A172 (cell line): Measurements from ENCODE around the gene MYH13. TPM values are rescaled to one million over a fixed set of nuclear protein-coding genes. Genes with fewer than 3 reads are reported as not detected.
"Not testable (repeated sequence)": the region's sequence is repeated elsewhere in the genome, so short reads cannot be mapped to it uniquely, and the experiment has no call there.

Experiments
- DNase-seq: peaks from one replicate; pipeline ENCODE4 v3.0.0-alpha.2; 2015; ENCODE audit warnings: low spot score
- total RNA-seq: library from RNA; depleted of rRNA; stranded (reverse); fragments of >200 nt; shearing (Covaris generic); gene quantifications from 2 replicates; pipeline ENCODE4 v1.2.3, GENCODE V29; 2014

The MYH13 gene
- total RNA-seq, 1 experiment from 2014 or later = not detected

- DNase-seq = no peak
These were observed 68.0 kb downstream of the MYH13 start for GRCh38 chr17:10304758-10305300.

- DNase-seq = no peak
These were observed 75.1 kb downstream of the MYH13 start for GRCh38 chr17:10297691-10298090.

- DNase-seq = peak; percentile 74
These were observed 77.0 kb downstream of the MYH13 start for GRCh38 chr17:10295728-10296343.

- DNase-seq = no peak
These were observed 78.6 kb downstream of the MYH13 start for GRCh38 chr17:10294180-10294579.

GRCh38 chr17:10292057-10292937, 80.5 kb downstream of the MYH13 start:
- peak; percentile 96 for DNase-seq

GRCh38 chr17:10291576-10291975, 81.2 kb downstream of the MYH13 start:
- not testable (repeated sequence) for DNase-seq

GRCh38 chr17:10290041-10290440, 82.8 kb downstream of the MYH13 start:
- DNase-seq = peak; percentile 33

GRCh38 chr17:10286324-10286723, 86.5 kb downstream of the MYH13 start:
- peak; percentile 60 for DNase-seq

GRCh38 chr17:10285896-10286295, 86.9 kb downstream of the MYH13 start:
- DNase-seq = no peak

- DNase-seq = no peak
These were observed 92.7 kb downstream of the MYH13 start for GRCh38 chr17:10280068-10280467.

GRCh38 chr17:10278218-10278617, 94.6 kb downstream of the MYH13 start:
- no peak for DNase-seq

GRCh38 chr17:10276436-10276835, 96.4 kb downstream of the MYH13 start:
- no peak for DNase-seq

GRCh38 chr17:10275418-10275817, 97.4 kb downstream of the MYH13 start:
- no peak for DNase-seq

- no peak for DNase-seq
These were observed 101.7 kb downstream of the MYH13 start for GRCh38 chr17:10271106-10271562.

GRCh38 chr17:10270258-10270657, 102.5 kb downstream of the MYH13 start:
- DNase-seq = no peak

- DNase-seq = no peak
These were observed 104.8 kb downstream of the MYH13 start for GRCh38 chr17:10268005-10268404.

GRCh38 chr17:10266296-10266876, 106.4 kb downstream of the MYH13 start:
- DNase-seq = no peak

- DNase-seq = peak; percentile 44
These were observed 107.6 kb downstream of the MYH13 start for GRCh38 chr17:10265100-10265810.

- DNase-seq = no peak
These were observed 108.8 kb downstream of the MYH13 start for GRCh38 chr17:10264051-10264450.

- no peak for DNase-seq
These were observed 110.4 kb downstream of the MYH13 start for GRCh38 chr17:10262451-10262850.

- DNase-seq = no peak
These were observed 111.7 kb downstream of the MYH13 start for GRCh38 chr17:10261098-10261497.
